ENCODE data around the gene ZNF143. TPM values are rescaled to one million over a fixed set of nuclear protein-coding genes. Genes with fewer than 3 reads are reported as not detected.

ZNF143 gene
- total RNA-seq, 2 donors from 2014 or later: 34.6 to 44.4 TPM

GRCh38 chr11:9565822-9566560 lies 105.2 kb downstream of the ZNF143 start:
- Histone ChIP-seq H3K4me3 (ENCODE audit: low read length) (no peak overlapping the region), H3K9ac (ENCODE audit: extremely low read depth, low read length, poor library complexity, severe bottlenecking) (peak overlapping the region; percentile 42), H3K27me3 (ENCODE audit: control insufficient read depth, insufficient read depth, low read length, poor library complexity, severe bottlenecking) (no peaks in the 10 kb centered on the region), H3K36me3 (ENCODE audit: control insufficient read depth, insufficient read depth, low read length) (no peaks in the 10 kb centered on the region), H3K4me1 (ENCODE audit: control insufficient read depth, insufficient read depth, low read length) (peaks cover 11% of the 10 kb centered on the region), H3K9me3 (ENCODE audit: control insufficient read depth, low read length) (peaks cover 11% of the 10 kb centered on the region), H3K27ac (ENCODE audit: low read depth, low read length) (peak overlapping the region; percentile 86)
- DNase-seq: peak; percentile 88
- TF ChIP-seq, protein P1, sequence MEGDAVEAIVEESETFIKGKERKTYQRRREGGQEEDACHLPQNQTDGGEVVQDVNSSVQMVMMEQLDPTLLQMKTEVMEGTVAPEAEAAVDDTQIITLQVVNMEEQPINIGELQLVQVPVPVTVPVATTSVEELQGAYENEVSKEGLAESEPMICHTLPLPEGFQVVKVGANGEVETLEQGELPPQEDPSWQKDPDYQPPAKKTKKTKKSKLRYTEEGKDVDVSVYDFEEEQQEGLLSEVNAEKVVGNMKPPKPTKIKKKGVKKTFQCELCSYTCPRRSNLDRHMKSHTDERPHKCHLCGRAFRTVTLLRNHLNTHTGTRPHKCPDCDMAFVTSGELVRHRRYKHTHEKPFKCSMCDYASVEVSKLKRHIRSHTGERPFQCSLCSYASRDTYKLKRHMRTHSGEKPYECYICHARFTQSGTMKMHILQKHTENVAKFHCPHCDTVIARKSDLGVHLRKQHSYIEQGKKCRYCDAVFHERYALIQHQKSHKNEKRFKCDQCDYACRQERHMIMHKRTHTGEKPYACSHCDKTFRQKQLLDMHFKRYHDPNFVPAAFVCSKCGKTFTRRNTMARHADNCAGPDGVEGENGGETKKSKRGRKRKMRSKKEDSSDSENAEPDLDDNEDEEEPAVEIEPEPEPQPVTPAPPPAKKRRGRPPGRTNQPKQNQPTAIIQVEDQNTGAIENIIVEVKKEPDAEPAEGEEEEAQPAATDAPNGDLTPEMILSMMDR (conservative IDR thresholded peaks at IDR 0.05): no peak
- 27 to 37% methylated on average over 7 of the region's 7 CpGs for WGBS, 2 experiments (ENCODE audit: insufficient coverage in 1 of 2, insufficient read length in 1 of 2)
- Mint-ChIP-seq H3K4me3 (no peak overlapping the region), H3K9me3 (peaks cover 8% of the 10 kb centered on the region), H3K36me3 (ENCODE audit: low read depth) (peaks cover 4% of the 10 kb centered on the region), H3K27me3 (ENCODE audit: insufficient read depth) (no peaks in the 10 kb centered on the region), H3K4me1 (peaks cover 37% of the 10 kb centered on the region), H3K27ac (peak overlapping the region; percentile 93)

- Mint-ChIP-seq H3K9me3 (peaks cover 2% of the 10 kb centered on the region), H3K4me3 (no peak overlapping the region), H3K36me3 (ENCODE audit: low read depth) (no peaks in the 10 kb centered on the region), H3K27ac (peak overlapping the region; percentile 93), H3K4me1 (peaks cover 43% of the 10 kb centered on the region), H3K27me3 (ENCODE audit: insufficient read depth) (no peaks in the 10 kb centered on the region)
- TF ChIP-seq, protein P1 (conservative IDR thresholded peaks at IDR 0.05): no peak
- 77 to 81% methylated on average over 3 of the region's 3 CpGs for WGBS, 2 experiments (ENCODE audit: insufficient coverage in 1 of 2, insufficient read length in 1 of 2)
- H3K27me3 ChIP-seq (ENCODE audit: control insufficient read depth, insufficient read depth, low read length, poor library complexity, severe bottlenecking): no peaks in the 10 kb centered on the region
- no peak overlapping the region for H3K4me3 ChIP-seq (ENCODE audit: low read length)
- peaks cover 5% of the 10 kb centered on the region for H3K9me3 ChIP-seq (ENCODE audit: control insufficient read depth, low read length)
- peaks cover 11% of the 10 kb centered on the region for H3K4me1 ChIP-seq (ENCODE audit: control insufficient read depth, insufficient read depth, low read length)
- H3K36me3 ChIP-seq (ENCODE audit: control insufficient read depth, insufficient read depth, low read length): no peaks in the 10 kb centered on the region
- H3K9ac ChIP-seq (ENCODE audit: extremely low read depth, low read length, poor library complexity, severe bottlenecking): peak overlapping the region; percentile 42
- H3K27ac ChIP-seq (ENCODE audit: low read depth, low read length): peak overlapping the region; percentile 86
- DNase-seq: no peak
Observed at GRCh38 chr11:9566561-9567063, 105.8 kb downstream of the ZNF143 start.

DNA sequence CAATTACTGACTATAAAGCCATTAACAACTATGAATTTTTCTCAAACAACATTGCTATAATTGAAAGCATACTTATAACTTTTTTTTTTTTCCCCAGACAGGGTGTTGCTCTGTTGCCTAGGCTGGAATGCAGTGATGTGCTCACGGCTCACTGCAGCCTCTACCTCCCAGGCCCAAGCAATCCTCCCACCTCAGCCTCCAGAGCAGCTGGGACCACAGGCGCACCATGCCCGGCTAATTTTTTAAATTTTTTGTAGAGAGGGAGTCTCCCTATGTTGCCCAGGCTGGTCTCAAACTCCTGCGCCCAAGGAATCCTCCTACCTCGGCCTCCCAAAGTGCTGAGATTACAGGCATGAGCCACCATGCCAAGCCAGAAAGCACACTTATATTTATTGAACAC lies 106.6 kb downstream of the ZNF143 start:
- Histone ChIP-seq H3K36me3 (ENCODE audit: control insufficient read depth, insufficient read depth, low read length) (no peaks in the 10 kb centered on the region), H3K4me3 (ENCODE audit: low read length) (no peak overlapping the region), H3K27me3 (ENCODE audit: control insufficient read depth, insufficient read depth, low read length, poor library complexity, severe bottlenecking) (no peaks in the 10 kb centered on the region), H3K27ac (ENCODE audit: low read depth, low read length) (no peak overlapping the region), H3K9me3 (ENCODE audit: control insufficient read depth, low read length) (no peaks in the 10 kb centered on the region), H3K9ac (ENCODE audit: extremely low read depth, low read length, poor library complexity, severe bottlenecking) (no peak overlapping the region), H3K4me1 (ENCODE audit: control insufficient read depth, insufficient read depth, low read length) (peaks cover 11% of the 10 kb centered on the region)
- Mint-ChIP-seq H3K27ac (no peak overlapping the region), H3K27me3 (ENCODE audit: insufficient read depth) (peaks cover 3% of the 10 kb centered on the region), H3K4me3 (no peak overlapping the region), H3K36me3 (ENCODE audit: low read depth) (no peaks in the 10 kb centered on the region), H3K9me3 (peaks cover 1% of the 10 kb centered on the region), H3K4me1 (peaks cover 49% of the 10 kb centered on the region)
- DNase-seq: no peak
- WGBS, 2 experiments (ENCODE audit: insufficient coverage in 1 of 2, insufficient read length in 1 of 2): 96 to 100% methylated on average over 2 to 5 of the region's 5 CpGs
- TF ChIP-seq, protein P1 (conservative IDR thresholded peaks at IDR 0.05): no peak
